HG03342 (cell line): ENCODE data around the gene KREMEN2.
A peak's percentile ranks its signal among the peaks of the same experiment; 100 is the strongest.

Experiments used
- ATAC-seq: cut with Tn5 transposase; IDR thresholded peaks from one replicate; pipeline ENCODE4 v1.9.1; 2021; ENCODE audit warnings: mild to moderate bottlenecking, moderate library complexity; ENCODE audit not compliant: unreplicated experiment

The KREMEN2 gene

GRCh38 chr16:2963074-2963722, 877 bp upstream of the KREMEN2 start:
- ATAC-seq: no peak

- no peak for ATAC-seq
Measured at GRCh38 chr16:2964475-2965336, 631 bp downstream of the KREMEN2 start.

GRCh38 chr16:2966043-2966807, 2.1 kb downstream of the KREMEN2 start:
- no peak for ATAC-seq

GRCh38 chr16:2966808-2967191, 2.7 kb downstream of the KREMEN2 start:
- ATAC-seq: no peak

GRCh38 chr16:2967211-2967631, 3.1 kb downstream of the KREMEN2 start:
- no peak for ATAC-seq

- ATAC-seq: no peak
Measured at GRCh38 chr16:2967721-2968161, 3.7 kb downstream of the KREMEN2 start.

- no peak for ATAC-seq
Measured at GRCh38 chr16:2968368-2968737, 4.3 kb downstream of the KREMEN2 start.

- peak; percentile 70 for ATAC-seq
Measured at GRCh38 chr16:2968738-2969544, 4.9 kb downstream of the KREMEN2 start, which contains the start of gene PAQR4. Gene PAQR4, plus strand, starts transcription at chr16:2969348. Its CDS starts 327 bp downstream, at chr16:2969675.

GRCh38 chr16:2969545-2970521, 5.8 kb downstream of the KREMEN2 start:
- peak; percentile 32 for ATAC-seq

- no peak for ATAC-seq
Measured at GRCh38 chr16:2970563-2970962, 6.5 kb downstream of the KREMEN2 start.

- no peak for ATAC-seq
Measured at GRCh38 chr16:2971134-2971984, 7.3 kb downstream of the KREMEN2 start.

- no peak for ATAC-seq
Measured at GRCh38 chr16:2971985-2972784, 8.1 kb downstream of the KREMEN2 start.

- no peak for ATAC-seq
Measured at GRCh38 chr16:2973093-2973492, 9.0 kb downstream of the KREMEN2 start.

- ATAC-seq: no peak
Measured at GRCh38 chr16:2973605-2974318, 9.7 kb downstream of the KREMEN2 start.

- no peak for ATAC-seq
Measured at GRCh38 chr16:2974319-2975056, 10.4 kb downstream of the KREMEN2 start.

GRCh38 chr16:2975161-2975795, 11.2 kb downstream of the KREMEN2 start:
- ATAC-seq: no peak
